Mammary microvascular endothelial cell (primary cell): Measurements from ENCODE around the gene TK2. TPM values are rescaled to one million over a fixed set of nuclear protein-coding genes. Genes with fewer than 3 reads are reported as not detected.

ENCODE experiments used
- total RNA-seq: library from RNA; depleted of rRNA; stranded (reverse); fragments of >200 nt; gene quantifications from 2 replicates; pipeline ENCODE4 v1.2.3, GENCODE V29; 2015

TK2 gene
- 22.4 and 23.6 TPM in 2 replicates for total RNA-seq

DNA sequence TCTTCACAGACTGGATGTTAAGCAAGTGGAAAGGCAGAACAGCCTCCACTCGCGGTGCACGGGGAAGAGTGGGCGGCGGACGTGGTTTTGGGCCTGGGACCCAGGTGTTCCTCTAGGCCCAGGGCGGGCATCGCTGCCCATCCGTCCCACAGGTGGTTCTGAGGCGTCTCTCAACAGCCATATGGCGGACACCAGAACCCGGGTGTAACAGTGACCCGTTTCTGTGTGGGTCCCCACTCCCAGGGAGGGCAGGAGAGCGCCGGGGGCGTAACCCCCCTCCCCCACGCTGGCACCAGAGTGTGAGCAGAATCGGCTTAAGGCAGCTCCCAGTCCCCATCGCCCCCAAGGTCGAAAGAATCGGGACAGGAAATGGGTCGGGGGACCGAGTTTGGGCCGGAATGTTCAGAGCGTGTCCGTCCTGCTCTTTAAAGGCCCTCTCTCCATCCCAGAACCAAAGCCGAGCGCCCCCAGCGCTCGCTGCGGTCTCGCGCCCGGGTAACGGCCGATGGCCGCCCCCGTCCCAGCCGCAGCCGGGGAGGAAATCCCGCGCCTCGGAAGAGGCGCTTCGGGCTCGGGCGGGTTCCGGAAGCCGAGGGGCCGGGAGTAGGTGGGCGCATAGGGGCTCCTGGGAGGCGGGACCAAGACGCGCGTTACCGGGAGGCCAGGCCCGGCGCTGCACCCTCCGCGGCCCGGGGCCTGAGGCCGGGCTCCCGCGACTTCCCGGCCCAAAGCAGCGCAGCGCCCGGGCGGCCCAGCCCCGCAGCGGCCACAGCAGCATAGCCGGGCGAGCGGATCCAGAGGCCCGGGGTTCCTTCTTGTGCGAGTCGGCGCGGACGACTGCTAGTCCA, at the start of gene TK2:
TK2 (minus strand) TSS at position 839 of the 848 bp plus-strand sequence; CDS start at position 778, 61 bp downstream.

DNA sequence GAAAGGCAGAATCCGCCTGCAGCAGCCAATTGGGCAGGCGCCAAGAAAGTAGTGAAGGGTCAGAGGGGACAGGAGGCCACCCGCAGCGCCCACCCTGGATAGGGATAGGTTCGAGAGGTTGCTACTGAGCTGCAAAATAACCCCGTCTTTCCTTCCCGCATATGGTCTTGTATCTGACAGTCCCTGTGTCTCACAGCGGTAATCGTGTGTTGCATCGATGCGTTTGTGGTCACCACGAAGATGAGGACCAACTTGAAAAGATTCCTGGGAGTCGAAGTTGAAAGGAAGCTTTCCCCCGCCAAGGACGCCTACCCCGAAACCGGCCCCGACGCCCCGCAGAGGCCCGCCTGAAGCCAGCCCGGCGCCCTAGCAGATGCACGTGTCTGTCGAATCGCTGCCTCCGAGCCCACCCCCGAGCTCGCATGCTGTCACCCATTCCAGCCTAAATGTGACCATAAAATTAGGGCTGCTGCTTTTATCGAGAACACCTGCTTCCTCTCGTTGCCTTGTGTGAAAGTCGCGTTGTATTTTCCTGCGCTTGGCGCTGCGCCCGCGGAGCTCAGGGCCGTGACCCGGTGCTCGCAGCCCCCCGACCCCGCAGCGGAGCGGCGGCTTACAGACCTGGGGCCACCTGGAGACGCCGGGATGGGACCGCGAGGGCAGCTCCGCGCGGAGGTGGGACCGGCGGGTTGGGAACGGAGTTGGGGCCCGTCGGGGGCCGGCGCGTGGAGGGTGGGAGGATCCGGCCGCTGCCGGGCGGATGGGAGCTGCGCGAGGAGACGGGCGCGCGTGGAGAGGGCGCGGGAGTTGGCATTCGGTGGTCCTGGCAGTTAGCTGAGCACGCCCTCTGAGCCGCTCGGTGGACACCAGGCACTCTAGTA, 29.0 kb upstream of the TK2 start, which contains the start of gene CMTM2:
CMTM2 (plus strand) TSS at position 813 of the 881 bp plus-strand sequence. CDS start 145 bp downstream, outside the sequence.

GRCh38 chr16:66566051-66566901, 16.4 kb upstream of the TK2 start, which contains the start of gene CMTM1:
Gene CMTM1, plus strand, starts transcription at chr16:66566439. Its CDS starts 75 bp downstream, at chr16:66566514.

GRCh38 chr16:66552286-66553177, 2.6 kb upstream of the TK2 start, which contains the start of gene CKLF:
Gene CKLF, plus strand, starts transcription at chr16:66552576. Its CDS starts 140 bp downstream, at chr16:66552716.

Other genes with a start within 250 kb of the TK2 start
- gene CDH5, start 183.4 kb downstream of the TK2 start, total RNA-seq = 715 and 798 TPM in 2 replicates
- not detected in 2 replicates for gene BEAN1, start 122.8 kb downstream of the TK2 start, total RNA-seq
- 95.9 and 144 TPM in 2 replicates for gene CKLF, start 2.5 kb upstream of the TK2 start, total RNA-seq
- gene CMTM1, start 16.3 kb upstream of the TK2 start, total RNA-seq = 1.9 and 4.0 TPM in 2 replicates
- gene CMTM2, start 29.3 kb upstream of the TK2 start, total RNA-seq = not detected in 2 replicates
- gene CMTM3, start 54.6 kb upstream of the TK2 start, total RNA-seq = 48.8 and 65.7 TPM in 2 replicates
- 2.1 and 3.4 TPM in 2 replicates for gene CMTM4, start 146.6 kb upstream of the TK2 start, total RNA-seq
- gene DYNC1LI2, start 201.5 kb upstream of the TK2 start, total RNA-seq = 64.4 and 68.7 TPM in 2 replicates